Vagina (tissue), 2 donors: ENCODE results near the gene RESP18. TPM values are rescaled to one million over a fixed set of nuclear protein-coding genes. Genes with fewer than 3 reads are reported as not detected.

Experiments used
- DNase-seq, 2 donors: peaks; one replicate each; pipeline ENCODE4 v3.0.0-alpha.2; 2017; ENCODE audit errors: extremely low spot score in 2 of 2
- H3K27ac ChIP-seq: fragments of 200-600 bp; sonication (generic); one replicate; pipeline ENCODE4 v1.5.1; 2019
- H3K27me3 ChIP-seq: fragments of 200-600 bp; sonication (generic); one replicate; pipeline ENCODE4 v1.5.1; 2019
- H3K36me3 ChIP-seq, 2 donors: fragments of 200-600 bp; sonication (generic); one replicate each; pipeline ENCODE4 v1.5.1; 2017 to 2019
- H3K4me1 ChIP-seq: fragments of 200-600 bp; sonication (generic); one replicate; pipeline ENCODE4 v1.5.1; 2019
- H3K4me3 ChIP-seq, 2 donors: fragments of 200-600 bp; sonication (generic); 1 replicate in 1 of 2; 2 replicates in 1 of 2; pipeline ENCODE4 v1.5.1; 2016 to 2019
- H3K9me3 ChIP-seq: fragments of 200-600 bp; sonication (generic); one replicate; pipeline ENCODE4 v1.5.1; 2019
- POLR2A ChIP-seq, 2 donors: fragments of 450-650 bp; IDR thresholded peaks; one replicate each; pipeline ENCODE4 v1.6.1; 2017; ENCODE audit warnings: antibody characterized with exemption in 2 of 2, mild to moderate bottlenecking in 2 of 2, moderate library complexity in 2 of 2
- POLR2AphosphoS5 ChIP-seq, 2 donors: sonication (generic); formaldehyde crosslinking; IDR thresholded peaks; one replicate each; pipeline ENCODE4 v1.9.0; 2017; ENCODE audit warnings: antibody characterized with exemption in 2 of 2, mild to moderate bottlenecking in 2 of 2, low read depth in 1 of 2; ENCODE audit not compliant: insufficient read depth in 1 of 2
- intact Hi-C: fragments of 100-400 bp; cut with DNase I; formaldehyde crosslinking; loops from one replicate; pipeline ENCODE4 v1.15.1; 2023
- total RNA-seq: library from RNA; depleted of rRNA; stranded (reverse); fragments of >200 nt; gene quantifications from one replicate; pipeline ENCODE4 v1.2.3, GENCODE V29; 2016
- TF ChIP-seq, protein P1 (sequence below), 3 experiments: fragments of 450-650 bp in 2 of 3; fragments of 200-600 bp in 1 of 3; sonication (generic) in 1 of 3; IDR thresholded peaks; one replicate each; pipeline ENCODE4 v1.5.1; 2017 to 2019; ENCODE audit warnings: antibody characterized with exemption in 3 of 3, mild to moderate bottlenecking in 2 of 3, moderate library complexity in 2 of 3

Gene RESP18
- total RNA-seq, 1 donor from 2014 or later, result not detected

DNA sequence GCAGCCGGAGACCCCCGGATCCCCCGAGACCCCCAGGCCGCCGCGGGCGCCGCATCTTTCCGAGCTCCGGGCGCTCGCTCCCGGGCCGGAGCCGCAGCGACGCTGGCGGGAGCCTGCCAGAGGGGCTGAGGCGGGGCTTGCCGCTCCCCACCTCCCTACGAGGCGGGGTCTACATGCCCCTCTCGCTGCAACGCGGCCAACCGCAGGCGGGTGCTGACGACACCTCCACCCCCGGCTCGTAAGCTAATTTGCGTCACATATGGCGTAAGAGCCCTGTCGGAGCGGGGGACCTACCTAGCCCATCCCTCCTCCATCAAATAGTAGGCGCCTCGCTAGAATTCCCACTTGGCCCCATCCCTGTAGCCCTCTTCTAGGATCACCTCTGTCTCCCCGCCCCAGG, 23.3 kb downstream of the RESP18 start, which contains the start of gene PTPRN:
PTPRN (minus strand) TSS at position 124 of the 400 bp plus-strand sequence; CDS start at position 55, 69 bp downstream.
- intact Hi-C loops, result no loop called here
- no peaks in the 10 kb centered on the region for H3K27me3 ChIP-seq
- DNase-seq, result no peak

DNA sequence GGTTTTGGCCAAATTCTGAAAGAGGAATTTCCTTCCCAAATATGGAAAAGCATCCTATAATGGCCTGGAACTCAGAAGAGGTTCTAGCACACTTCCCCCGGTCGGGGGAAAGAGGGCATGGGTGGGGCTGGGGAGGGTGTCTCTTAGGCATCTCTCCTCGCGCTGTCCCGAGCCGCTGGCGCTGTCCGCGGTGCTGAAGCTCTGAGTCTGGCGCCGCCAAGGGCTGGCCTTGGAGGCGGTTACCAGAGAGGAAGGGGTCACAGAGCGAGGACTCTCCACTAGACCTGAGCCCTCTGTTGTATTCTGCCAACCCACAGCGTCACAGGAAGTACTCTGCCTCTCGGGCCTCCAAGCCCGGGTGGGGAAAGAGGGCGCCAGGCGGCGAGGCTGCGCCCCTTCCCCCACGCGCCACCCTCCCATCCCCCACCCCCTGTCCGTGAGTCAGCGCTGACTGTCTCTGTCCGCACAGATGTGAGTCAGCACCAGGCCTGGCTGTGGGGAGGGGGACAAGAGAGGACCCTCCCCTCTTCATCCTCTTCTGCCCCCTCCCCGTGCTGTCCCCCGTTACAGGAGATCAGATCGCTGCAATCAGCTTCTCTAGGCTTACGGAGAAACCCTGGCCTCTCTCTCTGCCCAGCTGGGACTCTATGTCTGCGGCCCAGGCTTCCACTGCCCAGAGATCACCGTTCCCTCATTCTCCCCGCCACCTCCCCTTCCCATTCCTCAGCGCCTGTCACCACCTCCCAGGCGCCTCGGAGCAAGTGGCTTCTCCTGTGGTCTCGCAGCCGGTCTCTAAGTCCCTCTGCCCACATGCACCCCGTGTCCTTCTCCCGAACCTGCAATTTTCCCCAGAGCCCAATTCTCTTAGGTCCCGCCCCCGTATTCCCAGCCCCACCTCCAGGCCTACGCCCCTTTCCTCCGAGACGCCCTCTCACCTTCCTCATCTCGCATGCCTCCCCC, 24.1 kb downstream of the RESP18 start:
- H3K4me3 ChIP-seq, result no peak overlapping the region
- no peaks in the 10 kb centered on the region for H3K4me1 ChIP-seq
- no peaks in the 10 kb centered on the region for H3K9me3 ChIP-seq
- no peak for TF ChIP-seq POLR2A (IDR thresholded peaks at IDR 0.05)
- peak in 1 of 2 donors; percentile 19 for TF ChIP-seq POLR2AphosphoS5 (IDR thresholded peaks at IDR 0.05; ENCODE audit: insufficient read depth in 1 of 2, low read depth in 1 of 2)
- DNase-seq, result no peak
- no peaks in the 10 kb centered on the region for H3K27me3 ChIP-seq
- no peak overlapping the region for H3K27ac ChIP-seq
- no peaks in the 10 kb centered on the region for H3K36me3 ChIP-seq
- intact Hi-C loops, result no loop called here

More for the DNA sequence above, 23.3 kb downstream of the RESP18 start, which contains the start of gene PTPRN:
- Histone ChIP-seq H3K9me3 (no peaks in the 10 kb centered on the region), H3K4me3 (no peak within 1 kb of the TSS), H3K4me1 (no peaks in the 10 kb centered on the region), H3K27ac (no peak within 1 kb of the TSS), H3K36me3 (no peaks in the 10 kb centered on the region)
- TF ChIP-seq POLR2A (IDR thresholded peaks at IDR 0.05) (no peak), POLR2AphosphoS5 (IDR thresholded peaks at IDR 0.05; ENCODE audit: insufficient read depth in 1 of 2, low read depth in 1 of 2) (no peak)
- TF ChIP-seq, protein P1, sequence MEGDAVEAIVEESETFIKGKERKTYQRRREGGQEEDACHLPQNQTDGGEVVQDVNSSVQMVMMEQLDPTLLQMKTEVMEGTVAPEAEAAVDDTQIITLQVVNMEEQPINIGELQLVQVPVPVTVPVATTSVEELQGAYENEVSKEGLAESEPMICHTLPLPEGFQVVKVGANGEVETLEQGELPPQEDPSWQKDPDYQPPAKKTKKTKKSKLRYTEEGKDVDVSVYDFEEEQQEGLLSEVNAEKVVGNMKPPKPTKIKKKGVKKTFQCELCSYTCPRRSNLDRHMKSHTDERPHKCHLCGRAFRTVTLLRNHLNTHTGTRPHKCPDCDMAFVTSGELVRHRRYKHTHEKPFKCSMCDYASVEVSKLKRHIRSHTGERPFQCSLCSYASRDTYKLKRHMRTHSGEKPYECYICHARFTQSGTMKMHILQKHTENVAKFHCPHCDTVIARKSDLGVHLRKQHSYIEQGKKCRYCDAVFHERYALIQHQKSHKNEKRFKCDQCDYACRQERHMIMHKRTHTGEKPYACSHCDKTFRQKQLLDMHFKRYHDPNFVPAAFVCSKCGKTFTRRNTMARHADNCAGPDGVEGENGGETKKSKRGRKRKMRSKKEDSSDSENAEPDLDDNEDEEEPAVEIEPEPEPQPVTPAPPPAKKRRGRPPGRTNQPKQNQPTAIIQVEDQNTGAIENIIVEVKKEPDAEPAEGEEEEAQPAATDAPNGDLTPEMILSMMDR (IDR thresholded peaks at IDR 0.05), result no peak

DNA sequence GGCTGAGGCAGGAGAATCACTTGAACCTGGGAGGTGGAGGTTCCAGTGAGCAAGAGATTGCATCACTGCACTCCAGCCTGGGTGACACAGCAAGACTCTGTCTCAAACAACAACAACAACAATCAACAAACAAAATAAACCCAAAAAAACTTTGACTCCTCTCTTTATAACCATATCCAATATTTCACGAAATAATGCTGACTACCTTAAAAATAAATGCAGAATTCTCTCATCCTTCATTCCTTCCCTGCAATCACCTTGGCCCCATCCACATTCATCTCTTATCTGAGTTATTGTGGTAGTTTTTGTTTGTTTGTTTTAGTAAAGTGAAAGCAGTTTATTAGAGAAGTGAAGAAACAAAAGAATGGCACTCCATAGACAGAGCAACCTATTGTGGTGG, 26.5 kb downstream of the RESP18 start:
- Histone ChIP-seq H3K4me3 (no peak overlapping the region), H3K4me1 (no peaks in the 10 kb centered on the region), H3K36me3 (no peaks in the 10 kb centered on the region), H3K9me3 (no peaks in the 10 kb centered on the region), H3K27me3 (no peaks in the 10 kb centered on the region), H3K27ac (no peak overlapping the region)
- TF ChIP-seq POLR2A (IDR thresholded peaks at IDR 0.05), result no peak
- TF ChIP-seq, protein P1 (IDR thresholded peaks at IDR 0.05), result no peak
- no peak for TF ChIP-seq POLR2AphosphoS5 (IDR thresholded peaks at IDR 0.05; ENCODE audit: insufficient read depth in 1 of 2, low read depth in 1 of 2)
- no peak for DNase-seq
- intact Hi-C loops, result no loop called here

DNA sequence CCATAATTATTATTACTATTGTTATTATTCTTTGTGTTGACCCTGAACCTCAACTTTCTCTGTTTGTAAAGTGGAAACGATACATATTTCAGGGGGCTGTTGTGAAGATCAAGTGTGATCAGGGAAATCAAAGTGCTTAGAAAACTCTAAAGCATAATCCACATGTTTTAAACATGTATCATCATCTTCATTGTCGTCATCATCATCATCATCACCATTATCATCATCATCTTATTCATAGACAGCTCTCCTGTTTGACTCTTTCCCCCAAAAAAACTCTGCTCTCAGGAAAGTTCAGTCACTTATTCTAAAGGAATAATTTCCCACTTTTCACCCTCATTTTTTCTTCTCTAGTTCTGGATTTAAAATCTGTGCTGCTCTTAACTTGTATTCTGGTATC, 28.3 kb downstream of the RESP18 start:
- DNase-seq, result no peak
- TF ChIP-seq, protein P1 (IDR thresholded peaks at IDR 0.05), result no peak
- TF ChIP-seq POLR2A (IDR thresholded peaks at IDR 0.05) (no peak), POLR2AphosphoS5 (IDR thresholded peaks at IDR 0.05; ENCODE audit: insufficient read depth in 1 of 2, low read depth in 1 of 2) (no peak)
- no peaks in the 10 kb centered on the region for H3K4me1 ChIP-seq
- intact Hi-C loops, result no loop called here
- no peaks in the 10 kb centered on the region for H3K27me3 ChIP-seq
- H3K4me3 ChIP-seq, result no peak overlapping the region
- no peaks in the 10 kb centered on the region for H3K9me3 ChIP-seq
- H3K27ac ChIP-seq, result no peak overlapping the region
- no peaks in the 10 kb centered on the region for H3K36me3 ChIP-seq

DNA sequence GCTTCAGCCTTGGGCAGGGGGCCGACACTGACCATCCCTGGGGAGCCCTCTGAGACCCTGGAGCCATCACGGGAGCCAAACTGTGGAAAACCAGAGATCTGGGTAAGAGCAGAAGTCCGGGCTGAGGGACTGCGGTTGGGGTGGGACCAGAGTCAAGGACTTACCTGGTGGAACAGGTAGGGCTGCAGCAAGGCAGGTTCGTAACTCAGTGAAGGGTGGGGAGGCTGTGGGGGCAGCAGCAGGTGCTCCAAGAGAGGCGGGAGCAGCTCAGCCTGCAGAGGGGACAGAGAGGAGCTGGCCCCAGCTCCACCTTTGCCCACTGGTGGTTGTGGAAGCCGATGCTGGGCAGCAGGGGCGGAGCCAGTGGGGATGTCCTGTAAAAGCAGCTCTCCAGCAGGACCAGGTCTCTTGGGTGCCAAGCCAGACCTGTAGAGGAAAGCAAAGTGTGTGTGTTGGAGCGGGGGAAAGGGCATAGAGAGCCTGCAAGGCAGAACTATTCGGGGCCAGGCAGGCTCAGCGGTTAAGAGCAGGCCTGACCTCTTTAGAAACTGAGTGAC, 30.1 kb downstream of the RESP18 start:
- intact Hi-C loops, result no loop called here
- TF ChIP-seq POLR2AphosphoS5 (IDR thresholded peaks at IDR 0.05; ENCODE audit: insufficient read depth in 1 of 2, low read depth in 1 of 2), result no peak
- no peak for TF ChIP-seq POLR2A (IDR thresholded peaks at IDR 0.05)
- TF ChIP-seq, protein P1 (IDR thresholded peaks at IDR 0.05), result no peak
- DNase-seq, result no peak
- H3K36me3 ChIP-seq, result no peaks in the 10 kb centered on the region
- H3K9me3 ChIP-seq, result no peaks in the 10 kb centered on the region
- no peaks in the 10 kb centered on the region for H3K27me3 ChIP-seq
- H3K4me3 ChIP-seq, result no peak overlapping the region
- H3K27ac ChIP-seq, result no peak overlapping the region
- H3K4me1 ChIP-seq, result no peaks in the 10 kb centered on the region
